Stimulated activated CD4-positive, alpha-beta T cell treated with anti-CD3 and anti-CD28 coated beads, TNF-alpha, amount 100 ng/mL, for 48 hours (primary cell): ENCODE measurements around the gene SLC17A3.

ENCODE experiments used
- DNase-seq, 3 donors: peaks; one replicate each; pipeline ENCODE4 v3.0.0-alpha.2; 2020; ENCODE audit warnings: low read depth in 3 of 3

The SLC17A3 gene

DNA sequence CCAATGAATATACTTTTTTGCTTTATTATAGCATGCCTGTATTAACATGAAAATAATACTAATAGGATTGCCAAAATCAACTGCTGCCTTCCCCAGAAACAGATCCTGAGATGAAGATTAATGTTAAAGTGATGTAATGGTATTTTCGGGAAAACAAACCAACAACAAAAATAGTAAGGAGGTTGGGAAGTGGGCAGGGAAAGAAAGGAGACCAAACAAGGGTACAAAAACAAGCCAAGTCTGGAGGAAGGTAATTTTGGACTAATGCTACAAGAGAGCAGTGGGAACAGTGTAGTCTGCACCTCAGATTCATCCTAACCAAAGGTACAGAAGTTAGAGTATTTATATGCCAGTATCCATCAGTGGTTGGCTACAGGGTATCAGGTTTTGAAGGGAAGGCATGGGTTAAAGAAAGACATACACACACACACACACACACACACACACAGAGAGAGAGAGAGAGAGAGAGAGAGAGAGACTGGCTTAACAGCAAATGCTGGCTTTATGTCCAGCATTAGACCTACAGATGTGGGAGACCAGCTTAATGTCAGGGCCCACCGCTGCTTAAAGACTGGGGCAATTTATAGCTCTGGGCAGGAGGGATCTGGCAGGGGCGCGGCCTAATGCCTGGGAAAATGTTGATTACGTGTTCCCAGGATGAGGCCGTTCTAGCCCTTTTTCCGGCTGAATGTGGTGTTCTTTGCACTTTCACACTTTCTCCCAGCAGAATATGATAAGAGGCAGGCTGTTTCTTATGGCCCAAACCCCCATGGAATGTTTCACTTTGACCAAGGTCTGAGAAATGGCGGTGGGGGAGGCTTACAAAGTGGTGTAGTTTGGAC lies 38.4 kb downstream of the SLC17A3 start:
- no peak for DNase-seq

DNA sequence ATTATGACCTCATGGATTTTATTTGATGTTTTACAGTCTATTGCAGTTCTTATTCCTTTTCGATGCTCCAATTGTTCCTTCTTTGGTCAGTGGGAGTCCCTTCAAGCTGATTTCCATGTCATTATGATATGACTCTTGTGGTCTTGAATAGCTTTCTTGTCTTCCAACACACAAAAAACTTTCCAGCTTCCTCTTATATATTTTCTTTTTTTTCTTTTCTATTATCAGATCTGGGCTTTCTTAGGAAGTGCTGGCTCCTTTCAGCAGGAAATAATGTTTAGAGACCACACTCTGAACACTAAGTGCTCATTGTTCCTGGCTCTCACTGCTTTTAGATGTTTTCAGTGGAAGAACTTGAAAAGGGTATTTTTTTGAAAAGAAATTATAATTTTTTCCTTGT lies 39.1 kb downstream of the SLC17A3 start:
- DNase-seq, result no peak

DNA sequence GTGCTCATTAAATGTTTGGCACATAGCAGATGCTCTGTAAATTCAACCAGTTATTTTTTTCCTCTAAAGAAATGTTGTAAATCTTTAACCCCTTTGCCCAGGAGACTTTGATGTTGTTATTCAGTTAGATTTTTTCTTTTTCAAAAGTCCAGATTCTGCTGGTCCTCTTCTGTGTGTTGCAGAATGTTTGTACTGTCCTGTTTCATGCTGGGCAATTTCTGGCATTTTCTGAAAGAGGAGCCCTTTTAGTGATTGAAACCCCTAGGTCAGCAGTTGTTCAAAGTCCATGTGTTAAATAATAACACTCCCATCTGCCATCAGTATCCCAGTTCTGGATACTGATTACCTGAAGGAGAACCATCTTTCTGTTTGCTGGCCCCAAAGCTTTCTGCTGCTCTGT lies 40.9 kb downstream of the SLC17A3 start:
- DNase-seq, result no peak

DNA sequence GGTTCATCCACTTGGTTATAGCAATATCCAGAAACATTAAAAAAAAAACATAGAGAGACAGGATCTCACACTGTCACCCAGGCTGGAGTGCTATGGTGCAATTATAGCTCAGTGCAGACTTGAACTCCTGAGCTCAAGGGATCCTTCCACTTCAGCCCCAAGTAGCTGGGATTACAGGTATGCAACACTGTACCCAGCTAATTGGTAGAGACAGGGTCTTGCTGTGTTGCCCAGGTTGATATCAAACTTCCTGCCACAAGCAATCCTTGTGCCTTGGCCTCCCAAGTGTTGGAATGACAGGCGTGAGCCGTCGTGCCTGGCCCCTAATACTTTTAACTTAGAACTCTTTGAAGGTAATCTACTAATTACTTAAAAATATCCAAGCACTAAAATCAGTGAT lies 41.4 kb downstream of the SLC17A3 start:
- no peak for DNase-seq

DNA sequence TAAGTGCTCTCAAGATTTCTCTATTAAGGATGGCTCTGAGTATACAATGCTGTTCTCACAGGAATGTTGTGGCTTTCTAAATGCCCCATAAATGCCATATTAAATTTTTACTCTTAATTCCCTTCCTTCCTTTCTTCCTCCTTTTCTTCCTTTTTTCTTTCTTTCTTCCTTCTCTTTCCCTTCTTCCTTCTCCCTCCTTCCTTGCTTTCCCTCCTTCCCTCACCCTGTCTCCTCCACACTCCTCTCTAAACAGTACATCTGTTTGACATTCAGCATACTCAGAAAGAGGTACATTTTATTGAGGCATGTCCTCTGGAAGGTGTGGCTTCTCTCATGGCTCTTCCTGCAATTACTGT lies 41.8 kb downstream of the SLC17A3 start:
- no peak for DNase-seq

DNA sequence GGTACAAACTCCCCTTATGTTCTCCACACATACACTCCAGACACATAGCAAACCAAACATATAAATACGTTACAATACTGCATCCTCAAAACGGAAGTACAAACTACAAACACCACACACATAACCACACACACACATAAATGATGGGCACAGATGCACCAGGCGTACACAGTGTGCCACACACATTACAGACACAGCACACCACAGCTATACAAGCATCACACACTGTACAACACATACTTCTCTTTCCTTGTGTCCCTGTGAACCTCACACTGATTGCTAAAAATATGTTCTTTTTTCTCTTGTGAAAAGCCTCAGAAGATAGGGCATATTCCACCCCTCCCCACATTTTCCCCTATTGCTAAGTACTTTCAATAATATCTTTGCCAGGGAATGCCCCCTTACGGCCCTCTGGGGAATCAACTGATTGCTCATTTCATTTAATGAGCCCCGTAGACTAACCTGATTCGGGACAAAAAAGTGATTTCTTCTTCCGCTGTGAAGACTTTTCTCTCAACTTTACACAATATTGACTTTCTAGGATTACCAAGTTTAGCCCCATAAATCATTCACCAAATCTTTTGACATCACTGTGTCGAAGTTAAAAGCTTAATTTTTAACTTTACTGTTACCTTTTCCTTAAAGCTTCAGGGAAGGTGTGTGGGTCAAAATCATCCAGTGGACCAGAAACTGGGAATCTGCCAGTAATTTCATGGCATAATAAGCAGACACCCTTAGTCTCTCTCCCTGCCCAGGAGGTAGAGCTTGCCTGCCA lies 42.3 kb downstream of the SLC17A3 start, which contains the start of gene SLC17A1:
Gene SLC17A1, minus strand, starts transcription at position 521 of the 775 bp plus-strand sequence. CDS start 1,495 bp downstream, outside the sequence.
- DNase-seq, result no peak

DNA sequence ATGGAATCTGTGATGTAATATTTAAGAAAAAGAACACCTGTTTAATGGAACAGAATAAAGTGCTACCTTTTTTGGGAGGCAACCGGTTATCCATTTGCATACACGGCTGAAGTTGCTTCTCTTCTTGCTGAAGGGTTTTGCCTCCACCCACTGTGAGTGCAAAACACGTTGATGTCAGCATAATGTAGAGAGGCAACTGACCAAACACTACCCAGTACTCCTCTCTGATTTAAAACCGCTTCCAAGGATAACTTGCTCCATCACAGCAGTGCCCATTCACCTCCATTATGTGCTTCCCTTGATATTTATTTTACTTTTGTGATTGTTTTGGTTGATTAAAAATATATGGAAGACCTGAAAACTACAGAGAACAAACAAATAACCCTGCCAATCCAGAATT lies 43.6 kb downstream of the SLC17A3 start:
- DNase-seq, result no peak

DNA sequence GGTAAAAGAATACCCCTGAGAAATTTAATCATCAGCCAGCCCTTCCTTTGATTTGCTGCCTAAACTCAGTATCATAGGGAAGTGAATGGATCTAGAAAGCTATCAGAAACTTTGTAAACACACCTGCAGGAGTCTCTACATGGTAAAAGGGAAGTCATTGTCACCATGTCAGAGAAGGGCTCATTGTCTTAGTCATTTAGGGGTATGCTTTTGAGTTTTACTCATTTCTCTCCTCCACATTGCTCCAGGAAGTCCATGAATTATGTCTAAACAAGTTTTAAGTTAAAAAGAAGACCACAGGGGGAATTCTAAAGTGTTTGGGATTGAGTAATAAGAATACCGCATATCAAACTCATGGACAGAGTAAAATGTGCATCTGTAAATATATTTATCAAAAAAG lies 44.7 kb downstream of the SLC17A3 start:
- no peak for DNase-seq

DNA sequence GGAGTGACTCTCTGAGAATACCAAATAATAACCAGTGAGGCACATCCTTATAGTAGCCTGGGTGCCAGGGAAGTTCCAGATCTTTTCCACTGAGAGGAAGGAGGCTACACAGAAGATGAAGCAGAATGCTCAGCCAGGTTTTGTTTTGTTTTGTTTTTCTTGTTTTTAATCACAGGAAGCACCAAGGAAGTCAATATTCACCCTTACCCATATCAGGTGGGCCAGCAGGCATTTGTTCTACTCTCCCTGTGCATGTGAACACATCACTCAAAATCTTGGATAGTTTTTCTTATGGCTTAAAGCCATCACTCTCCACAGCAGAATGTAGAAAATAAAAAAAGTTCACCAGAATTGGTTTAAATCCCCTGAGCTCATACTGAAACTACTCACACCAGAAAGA lies 52.7 kb downstream of the SLC17A3 start:
- no peak for DNase-seq

DNA sequence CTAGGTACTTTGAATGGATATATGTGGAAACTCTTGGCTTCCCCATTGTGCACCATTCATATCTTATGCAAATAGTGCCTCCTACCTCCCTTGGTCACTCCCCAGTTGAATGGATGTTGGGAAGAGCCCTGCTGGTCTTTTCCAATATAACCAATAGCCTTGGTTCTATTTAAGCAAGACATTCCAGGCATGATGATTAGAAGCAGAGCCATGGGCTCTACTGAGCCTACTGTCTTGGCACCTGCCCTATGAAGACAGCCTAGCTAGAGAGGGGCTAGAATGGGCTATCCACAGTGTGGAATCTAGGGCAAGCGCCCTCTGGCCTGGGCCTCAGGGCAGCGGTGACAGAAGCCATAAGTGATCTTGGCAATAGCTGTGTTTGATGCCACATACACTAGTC lies 57.8 kb downstream of the SLC17A3 start:
- DNase-seq, result no peak

DNA sequence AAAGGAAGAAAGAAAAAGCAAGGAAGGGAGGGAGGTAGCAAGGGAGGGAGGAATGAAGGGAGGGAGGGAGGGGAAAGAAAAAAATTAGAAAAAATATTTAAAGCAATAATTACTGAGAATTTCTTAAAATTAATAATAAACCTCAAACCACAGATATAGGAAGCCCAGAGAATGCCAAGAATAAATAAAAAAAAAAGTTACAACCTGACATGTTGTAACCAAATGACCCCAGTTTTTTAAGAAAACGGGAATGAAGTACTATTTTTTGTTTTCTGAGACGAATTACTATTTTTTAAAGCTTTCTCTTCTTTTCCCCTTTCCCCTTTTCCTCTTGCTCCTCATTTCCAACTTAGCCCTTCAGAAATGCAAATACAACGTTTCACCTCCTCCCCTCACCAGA lies 58.8 kb downstream of the SLC17A3 start:
- no peak for DNase-seq

DNA sequence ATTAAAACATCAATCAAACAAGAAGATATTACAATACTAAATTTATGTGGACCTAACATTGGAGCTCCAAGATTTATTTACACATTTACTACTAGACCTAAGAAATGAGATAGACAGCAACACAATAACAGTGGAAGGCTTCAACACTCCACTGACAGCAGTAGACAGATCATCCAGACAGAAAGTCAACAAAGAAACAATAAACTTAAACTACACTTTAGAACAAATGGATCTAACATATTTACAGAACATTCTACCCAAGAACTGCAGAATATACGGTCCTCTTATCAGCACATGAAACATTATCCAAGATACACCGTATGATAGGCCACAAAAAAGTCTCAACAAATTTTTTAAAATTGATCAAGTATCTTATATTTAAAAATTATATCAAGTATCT lies 69.2 kb downstream of the SLC17A3 start:
- DNase-seq, result no peak

DNA sequence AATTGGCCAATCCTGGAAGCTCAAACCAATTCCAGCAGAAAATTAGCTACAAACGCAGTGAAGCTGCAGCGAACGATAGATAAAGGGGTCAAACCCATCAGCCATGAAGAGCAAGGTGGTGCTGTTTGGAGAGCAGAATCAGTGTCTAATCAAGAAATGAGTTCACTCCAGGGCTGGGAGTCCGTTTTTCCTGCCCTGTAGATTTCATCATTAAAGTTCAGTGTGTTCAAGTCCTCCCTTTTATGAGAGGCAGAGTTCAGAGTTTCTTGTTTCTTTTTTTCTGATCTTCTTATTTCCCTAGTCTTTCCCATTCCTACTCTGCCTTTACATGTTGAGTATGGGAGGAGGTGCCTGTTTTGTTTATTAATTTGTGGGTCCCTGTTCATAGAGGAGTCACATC lies 72.6 kb downstream of the SLC17A3 start:
- DNase-seq, result no peak
